Central memory CD4-positive, alpha-beta T cell (primary cell): ENCODE data around the gene OR8D1.
"Not testable (repeated sequence)": the region's sequence is repeated elsewhere in the genome, so short reads cannot be mapped to it uniquely, and the experiment has no call there.

Source experiments
- DNase-seq: peaks from one replicate; pipeline ENCODE4 v3.0.0; 2022

The OR8D1 gene

GRCh38 chr11:124285610-124286344 lies 28.0 kb downstream of the OR8D1 start:
- DNase-seq, result no peak

- no peak for DNase-seq
These were observed 35.5 kb downstream of the OR8D1 start for GRCh38 chr11:124278261-124278660.

- no peak for DNase-seq
These were observed 35.9 kb downstream of the OR8D1 start for GRCh38 chr11:124277804-124278203.

GRCh38 chr11:124277207-124277606 lies 36.5 kb downstream of the OR8D1 start:
- DNase-seq, result no peak

GRCh38 chr11:124276081-124276480 lies 37.7 kb downstream of the OR8D1 start:
- DNase-seq, result no peak

- no peak for DNase-seq
These were observed 39.7 kb downstream of the OR8D1 start for GRCh38 chr11:124274000-124274399.

GRCh38 chr11:124270886-124271285 lies 42.9 kb downstream of the OR8D1 start:
- DNase-seq, result not testable (repeated sequence)

GRCh38 chr11:124265041-124265440 lies 48.7 kb downstream of the OR8D1 start:
- DNase-seq, result not testable (repeated sequence)

- DNase-seq, result no peak
These were observed 57.7 kb downstream of the OR8D1 start, which contains the start of gene OR8G5 for GRCh38 chr11:124256076-124256475. Gene OR8G5 (plus strand): TSS chr11:124256376. CDS start chr11:124264932, 8,556 bp downstream.
